Activated CD4-positive, alpha-beta T cell treated with anti-CD3 and anti-CD28 coated beads, Interleukin-2, Interleukin-4, amounts not matched to agents 100 ng/mL and 50 ng/mL, durations not matched to agents 16 hours and 8 hours (primary cell): ENCODE results near the gene LHCGR.

Source experiments
- DNase-seq: peaks from one replicate; pipeline ENCODE4 v3.0.0-alpha.2; 2020; ENCODE audit warnings: low spot score

Gene LHCGR

DNA sequence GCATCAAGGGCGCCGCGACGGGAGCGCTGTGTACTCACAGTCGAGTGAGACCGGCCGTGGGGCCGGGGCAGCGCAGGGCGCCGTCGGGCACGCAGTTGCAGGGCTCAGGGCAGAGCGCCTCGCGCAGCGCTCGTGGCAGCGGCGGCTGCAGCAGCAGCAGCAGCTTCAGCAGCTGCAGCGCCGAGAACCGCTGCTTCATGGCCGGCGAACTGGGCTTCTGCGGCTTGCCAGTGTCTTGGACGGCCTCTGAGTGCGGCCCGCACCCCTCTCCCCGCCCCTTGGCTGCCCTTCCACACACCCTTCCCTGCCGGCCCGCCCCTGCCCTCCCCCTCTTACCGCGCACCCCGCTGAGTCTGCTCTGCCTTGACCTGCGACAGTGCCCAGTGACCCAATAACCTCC is at the start of gene LHCGR:
Gene LHCGR (minus strand): TSS at position 252 of the 400 bp plus-strand sequence. CDS start 53 bp downstream, at position 199.
- no peak for DNase-seq

DNA sequence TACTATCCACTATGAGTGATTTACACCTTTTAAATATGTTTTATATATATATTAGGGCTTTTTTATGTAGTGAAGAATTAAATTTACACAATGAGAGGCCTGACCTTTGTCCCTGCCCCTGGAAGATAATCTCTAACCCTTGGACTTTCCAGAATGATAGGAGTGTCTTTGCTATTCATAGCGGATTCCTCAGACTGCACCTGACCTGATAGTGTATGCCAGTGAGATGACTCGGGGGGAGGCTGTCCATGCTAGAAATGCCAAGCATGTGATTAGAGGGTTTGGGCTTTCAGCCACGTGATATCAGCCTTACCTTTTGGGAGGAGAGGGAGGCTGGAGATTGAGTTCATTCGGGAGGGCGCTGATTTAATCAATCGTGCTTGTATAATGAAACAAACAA is 44.1 kb upstream of the LHCGR start:
- DNase-seq = no peak

DNA sequence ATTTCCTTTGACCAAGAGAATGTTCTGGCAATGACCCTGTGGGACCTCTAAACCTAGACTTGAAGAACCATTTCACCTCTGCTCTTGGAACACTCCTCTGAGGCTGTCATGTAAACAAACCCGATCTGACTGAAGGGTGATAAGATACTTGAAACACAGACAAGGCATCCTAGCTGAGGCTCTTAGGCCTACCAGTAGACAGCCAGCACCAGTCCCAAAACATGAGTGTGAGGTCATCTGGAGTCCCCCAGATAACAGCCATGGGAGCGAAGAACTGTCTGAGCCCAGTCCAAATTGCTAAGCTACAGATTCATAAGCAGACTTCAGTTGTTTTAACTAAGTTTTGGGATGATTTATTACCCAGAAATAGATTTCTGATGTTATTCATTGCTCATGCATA is 39.5 kb upstream of the LHCGR start:
- DNase-seq = no peak

DNA sequence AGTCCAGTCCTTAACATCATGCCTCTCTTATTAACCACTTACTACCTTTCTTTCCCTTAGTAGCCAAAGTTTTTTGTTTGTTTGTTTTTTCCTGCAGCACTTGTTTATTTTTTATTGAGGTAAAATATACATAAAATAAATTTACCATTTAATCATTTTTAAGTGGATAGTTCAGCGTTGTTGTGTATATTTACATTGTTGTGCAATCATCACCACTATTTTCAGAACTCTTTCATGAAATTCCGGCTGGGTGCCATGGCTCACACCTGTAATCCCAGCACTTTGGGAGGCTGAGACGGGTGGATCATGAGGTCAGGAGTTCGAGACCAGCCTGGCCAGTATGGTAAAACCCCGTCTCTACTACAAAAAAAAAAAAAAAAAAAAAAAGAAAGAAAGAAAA is 38.1 kb upstream of the LHCGR start:
- no peak for DNase-seq

DNA sequence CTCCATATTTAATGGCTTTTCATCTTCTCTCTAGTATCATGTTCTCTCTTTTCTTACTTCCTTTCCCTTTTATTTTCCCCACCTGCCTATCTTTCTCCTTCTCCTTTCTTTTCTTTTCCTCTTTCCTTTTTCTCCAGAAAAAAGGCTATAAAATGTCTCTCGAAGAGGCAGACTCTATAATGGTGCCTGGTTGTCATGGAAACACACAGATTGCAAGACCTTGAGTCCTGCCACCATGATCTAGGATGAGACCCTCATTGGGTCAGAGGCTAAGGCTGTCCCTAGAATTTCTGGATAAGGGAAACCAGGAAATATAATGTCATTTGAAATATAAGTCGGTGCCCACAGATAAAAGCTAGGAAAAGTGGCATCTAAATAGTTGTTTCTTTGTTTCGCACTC is 36.5 kb upstream of the LHCGR start:
- DNase-seq = no peak

DNA sequence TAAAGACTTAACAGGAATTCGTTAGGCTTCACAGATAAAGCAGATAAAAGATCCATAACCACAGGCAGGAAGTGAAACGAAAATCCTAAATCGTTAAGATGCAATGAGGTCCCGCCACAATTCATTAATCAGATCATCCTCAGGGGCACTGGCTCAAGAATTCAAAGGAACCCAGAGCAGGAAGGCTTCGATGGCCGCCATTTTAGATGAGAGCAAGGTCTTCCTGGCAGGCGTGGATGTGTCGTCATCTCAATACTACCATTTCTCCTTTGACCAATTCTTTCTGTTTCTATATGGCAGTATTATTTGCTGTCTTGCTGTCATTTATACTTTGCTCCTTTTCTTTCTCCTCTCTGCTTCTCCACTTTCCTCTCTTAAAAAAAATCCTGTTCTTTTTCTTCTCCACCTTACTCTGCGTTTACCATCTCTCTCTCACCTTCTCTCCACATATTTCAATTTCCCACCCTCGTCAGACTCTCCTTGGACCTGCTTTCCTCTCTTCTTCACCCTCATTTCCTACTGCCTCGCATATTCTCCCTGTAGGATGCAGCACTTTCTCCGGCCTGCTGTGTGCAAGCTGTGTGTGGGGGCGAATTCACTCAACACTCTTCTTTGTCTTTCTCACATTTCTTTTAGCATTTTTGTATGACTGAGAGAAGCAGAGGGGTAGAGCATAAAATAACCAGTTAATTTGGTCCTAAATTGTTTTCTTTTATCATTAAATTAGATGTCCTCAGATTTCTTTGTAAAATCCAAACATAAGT is 35.1 kb upstream of the LHCGR start:
- no peak for DNase-seq

DNA sequence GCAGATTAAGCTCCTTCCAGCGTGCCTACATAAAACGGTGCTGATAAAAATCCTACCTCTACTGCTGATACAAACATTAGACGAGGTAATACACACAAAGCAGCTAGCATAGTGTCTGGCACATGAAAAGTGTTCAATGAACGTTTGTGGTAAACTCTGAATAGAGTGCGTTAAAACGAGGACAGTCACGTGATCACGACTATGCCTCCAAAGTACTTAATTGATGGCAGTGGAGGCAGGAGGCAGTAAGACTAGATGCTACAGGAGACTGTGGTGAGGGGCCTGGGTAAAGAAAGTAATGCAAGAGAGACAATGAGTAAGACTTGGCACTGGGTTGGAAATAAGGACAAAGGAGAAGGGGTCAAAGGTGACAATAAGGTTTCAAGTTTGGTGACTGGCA is 32.1 kb upstream of the LHCGR start:
- DNase-seq = no peak

DNA sequence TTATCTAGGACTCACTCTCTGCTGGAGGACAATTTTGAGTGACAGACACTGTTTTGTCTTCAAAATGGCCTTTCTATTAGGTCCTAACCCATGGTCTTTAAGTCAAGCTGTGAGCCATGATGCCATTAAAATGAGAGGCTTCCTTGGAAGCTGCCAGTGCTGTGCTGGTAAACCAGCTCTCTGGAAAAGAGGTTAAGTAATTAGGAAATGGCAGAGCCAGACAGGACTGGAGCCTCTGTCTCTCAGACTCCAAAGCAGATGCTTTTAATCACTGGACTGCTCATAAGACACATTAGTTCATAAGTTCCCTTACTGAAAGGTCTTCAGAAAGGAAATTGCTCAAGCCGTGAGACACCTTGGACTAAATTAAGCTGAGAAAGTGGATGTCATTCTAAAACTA is 25.8 kb upstream of the LHCGR start:
- no peak for DNase-seq

DNA sequence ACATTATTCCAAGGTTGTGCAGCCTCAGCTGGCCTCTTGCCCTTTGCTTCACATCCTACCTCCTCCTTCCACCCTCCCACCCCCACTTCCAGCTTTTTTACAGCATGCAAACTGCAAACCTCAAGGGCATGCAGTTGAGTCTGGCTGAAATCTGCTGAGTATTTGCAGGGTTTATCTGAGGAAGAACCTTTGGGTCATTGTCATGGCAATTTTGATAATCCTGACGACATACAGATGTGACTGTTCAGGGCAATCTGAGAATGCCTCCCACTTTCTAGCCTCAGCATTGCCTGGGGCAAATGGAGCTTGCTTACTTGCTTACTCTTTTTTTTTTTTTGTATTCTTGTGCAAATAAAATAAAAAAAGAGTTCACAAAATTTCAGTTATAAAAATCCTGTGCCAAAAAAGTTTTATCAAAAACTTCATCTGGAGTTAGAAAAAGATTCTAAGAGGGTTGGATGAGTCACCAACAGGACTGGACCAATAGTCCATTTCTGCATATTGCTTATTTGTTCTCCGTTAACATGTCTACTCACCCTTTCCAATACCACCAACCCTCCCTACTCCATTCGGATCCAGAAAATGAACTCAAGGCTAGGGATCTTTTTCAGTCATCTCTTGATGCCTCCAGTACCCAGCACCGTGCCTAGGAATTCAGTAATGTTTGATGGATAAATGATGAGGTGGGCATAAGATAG is 23.6 kb upstream of the LHCGR start:
- no peak for DNase-seq

DNA sequence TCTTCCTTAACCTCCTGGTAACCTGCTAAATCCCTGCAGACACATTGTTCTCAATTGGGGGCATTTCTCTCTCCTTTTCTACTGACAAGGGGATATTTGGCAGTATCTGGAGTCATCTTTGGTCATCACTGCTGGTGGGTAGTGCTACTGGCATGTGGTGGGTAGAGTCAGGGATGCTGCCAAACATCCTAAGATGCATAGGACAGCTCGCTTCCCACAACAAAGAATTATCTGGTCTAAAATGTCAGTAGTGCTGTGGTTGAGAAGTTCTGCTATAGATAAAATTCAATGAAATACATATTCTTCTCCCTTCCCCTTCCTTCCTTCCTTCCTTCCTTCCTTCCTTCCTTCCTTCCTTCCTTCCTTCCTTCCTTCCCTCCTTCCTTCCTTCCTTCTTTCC is 18.7 kb upstream of the LHCGR start:
- DNase-seq = no peak

DNA sequence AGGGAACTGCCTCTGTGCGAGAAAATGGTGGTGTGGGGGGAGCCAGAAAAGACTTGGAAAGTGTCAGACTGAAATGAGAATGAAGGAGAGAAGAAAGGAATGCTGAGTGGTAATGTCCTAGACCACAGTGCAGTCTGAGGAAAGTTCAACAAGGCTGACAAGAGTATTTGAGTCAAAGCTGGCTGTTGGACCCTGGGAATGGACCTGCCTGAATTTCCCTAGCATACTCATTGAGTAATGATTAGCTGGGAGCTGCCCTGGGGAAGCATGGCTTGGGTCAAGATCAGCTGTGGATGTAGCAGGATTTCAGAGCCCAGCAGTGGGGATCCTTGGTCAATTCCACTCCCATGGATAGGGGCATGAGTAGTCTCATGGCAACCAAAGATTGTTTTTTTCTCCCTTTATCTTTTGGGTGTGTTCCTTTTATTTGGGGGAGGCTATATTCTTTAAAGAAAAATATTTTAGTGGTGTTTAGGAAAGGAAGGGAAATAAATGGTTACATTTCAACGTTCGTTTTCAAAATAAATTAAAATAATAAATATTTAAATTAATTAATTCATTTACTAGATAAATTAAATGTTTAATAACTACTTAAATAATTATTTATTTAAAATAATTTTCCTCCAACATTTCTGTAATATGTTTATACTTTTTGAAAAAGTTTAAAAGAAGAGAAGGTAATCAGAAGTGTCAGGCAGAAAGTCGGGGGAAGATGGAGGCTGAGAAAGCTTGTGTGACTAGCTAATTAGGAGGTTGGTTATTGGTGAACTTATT is 15.9 kb upstream of the LHCGR start:
- DNase-seq = no peak

DNA sequence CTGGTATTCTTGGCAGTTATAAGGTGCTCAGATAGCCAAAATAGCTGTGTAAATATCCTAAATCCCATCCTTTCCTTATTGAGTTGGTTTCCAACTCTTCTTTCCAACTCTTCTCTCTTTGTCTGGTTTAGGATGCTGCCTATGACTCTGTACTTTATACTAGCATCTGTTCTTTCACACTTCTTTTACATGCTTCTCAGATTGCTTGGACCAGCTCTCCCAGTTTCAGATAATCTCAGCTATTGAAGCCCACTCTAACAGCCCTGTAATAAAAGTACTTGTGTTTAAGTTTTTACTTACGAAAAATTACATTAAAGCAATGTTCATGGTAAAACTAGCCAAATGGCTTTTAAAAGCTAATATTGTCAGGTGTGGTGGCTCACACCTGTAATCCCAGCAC is 14.7 kb upstream of the LHCGR start:
- DNase-seq = no peak

DNA sequence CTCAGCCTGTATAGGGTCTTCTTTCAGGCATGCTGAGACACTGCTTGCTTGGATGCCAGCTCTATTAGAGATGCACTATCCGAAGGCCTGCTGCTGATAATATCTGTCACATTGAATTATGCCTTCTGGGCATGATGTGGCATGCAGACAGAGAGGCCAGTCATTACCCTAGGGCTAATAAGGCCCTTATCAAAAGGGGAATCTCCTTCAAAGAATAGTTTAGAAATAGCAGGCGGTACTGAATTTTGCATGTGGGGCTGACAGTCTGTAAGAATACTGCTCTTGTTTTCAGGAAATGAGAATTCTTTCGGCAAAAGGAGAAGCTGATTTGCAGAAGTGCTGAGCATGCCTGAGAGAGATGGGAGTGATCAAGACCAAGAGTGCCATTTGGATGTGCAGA is 13.1 kb upstream of the LHCGR start:
- DNase-seq = no peak

DNA sequence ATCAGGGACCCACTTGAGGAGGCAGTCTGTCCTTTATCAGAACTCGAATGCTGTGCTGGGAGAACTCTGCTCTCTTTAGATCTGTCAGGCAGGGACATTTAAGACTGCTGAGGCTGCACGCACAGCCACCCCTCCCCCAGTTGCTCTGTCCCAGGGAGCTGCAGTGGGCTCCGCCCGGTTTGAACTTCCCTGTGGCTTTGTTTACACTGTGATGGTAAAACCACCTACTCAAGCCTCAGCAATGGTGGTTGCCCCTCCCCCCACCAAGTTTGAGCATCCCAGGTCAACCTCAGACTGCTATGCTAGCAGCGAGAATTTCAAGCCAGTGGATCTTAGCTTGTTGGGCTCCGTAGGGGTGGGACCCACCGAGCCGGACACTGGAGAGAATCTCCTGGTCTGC is 11.8 kb upstream of the LHCGR start:
- no peak for DNase-seq

DNA sequence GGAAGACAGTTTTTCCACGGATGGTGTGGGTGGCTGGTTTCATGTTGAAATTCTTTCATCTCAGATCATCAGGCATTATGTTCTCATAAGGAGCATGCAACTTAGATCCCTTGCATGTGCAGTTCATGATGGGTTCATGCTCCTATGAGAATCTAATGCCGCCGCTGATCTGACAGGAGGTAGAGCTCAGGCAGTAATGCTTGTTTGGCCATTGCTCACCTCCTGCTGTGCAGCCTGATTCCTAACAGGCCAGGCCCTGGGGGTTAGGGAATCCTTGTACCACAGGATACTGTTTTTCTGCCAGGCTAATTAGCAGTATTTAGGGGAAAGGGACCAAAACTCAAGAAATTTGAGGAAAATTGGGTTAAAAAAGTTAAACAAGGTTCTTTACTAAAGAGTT is 5.3 kb upstream of the LHCGR start:
- DNase-seq = no peak

DNA sequence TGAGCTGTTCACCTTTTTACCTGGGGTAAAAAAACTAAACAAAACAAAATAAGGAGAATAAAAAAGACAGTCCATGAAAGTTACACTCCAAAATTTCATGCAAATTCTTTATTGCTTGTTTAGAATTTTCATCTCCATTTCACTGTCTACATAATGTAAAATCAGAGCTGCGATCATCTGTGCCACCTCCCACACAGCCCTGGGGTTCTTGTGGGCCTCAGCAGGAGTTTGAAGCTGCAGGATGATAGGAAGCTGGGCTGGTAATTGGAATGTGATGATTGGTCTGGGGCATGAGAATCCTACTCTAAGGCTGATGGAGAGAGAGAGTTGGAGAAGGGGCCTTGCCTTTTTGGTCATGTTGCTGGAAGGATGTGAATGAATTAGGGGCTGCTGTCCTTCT is 4.2 kb upstream of the LHCGR start:
- DNase-seq = no peak

DNA sequence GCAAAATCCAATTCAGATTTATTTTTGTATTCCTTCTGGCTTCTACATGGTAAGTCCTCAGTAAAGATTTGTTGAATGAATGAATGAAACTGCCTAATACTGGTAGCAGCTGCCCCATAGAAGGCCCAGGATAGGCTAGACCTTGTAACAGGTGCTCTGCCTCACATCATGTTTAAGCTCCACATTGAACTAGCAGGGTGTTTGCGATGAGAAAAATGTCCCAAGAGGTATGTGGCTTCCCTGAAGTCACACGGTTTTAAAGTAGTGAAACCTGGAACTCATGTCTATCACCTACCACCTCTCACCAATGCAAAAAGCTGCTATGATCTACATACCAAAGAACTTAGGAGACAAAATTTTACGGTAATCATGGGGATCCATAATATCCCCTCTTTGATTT is 765 bp upstream of the LHCGR start:
- DNase-seq = no peak

DNA sequence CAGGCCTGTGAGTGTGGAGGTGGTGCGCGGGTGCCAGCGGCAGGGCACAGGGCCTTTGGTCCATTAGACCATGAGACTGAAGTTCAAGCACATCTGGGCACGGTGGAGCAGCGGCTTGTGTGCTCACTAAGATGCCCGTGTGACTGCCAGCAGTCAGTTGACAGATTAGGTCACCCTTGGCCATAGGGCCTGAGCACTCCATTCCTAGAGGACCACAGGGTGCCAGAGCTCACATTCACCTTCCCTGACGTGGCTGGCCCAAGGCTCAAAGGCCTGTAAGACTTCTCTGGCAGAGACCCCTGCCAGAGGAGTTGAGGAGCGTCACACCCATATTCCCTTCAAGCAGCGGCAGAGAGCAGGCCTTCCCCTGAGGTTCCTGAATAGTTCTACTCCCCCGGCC is 650 bp downstream of the LHCGR start:
- no peak for DNase-seq

DNA sequence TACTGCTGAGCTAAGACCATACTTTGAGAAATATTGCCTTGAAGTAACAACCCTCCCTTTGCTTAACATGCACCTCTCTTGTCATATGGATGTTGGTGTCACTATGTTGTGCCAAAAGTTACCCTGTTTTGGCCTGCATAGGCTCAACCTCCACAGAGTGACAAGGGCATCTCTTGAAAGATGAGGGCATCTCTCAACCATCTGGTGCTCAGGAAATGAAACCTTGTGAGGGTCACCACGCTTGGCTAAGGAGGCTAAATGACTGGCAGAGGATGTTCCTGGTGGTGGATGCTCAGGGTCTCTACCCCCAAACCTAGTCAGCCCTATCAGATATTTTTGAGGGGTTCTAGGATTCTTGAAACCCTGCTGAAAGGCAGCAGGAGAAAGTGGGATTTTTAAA is 2.3 kb downstream of the LHCGR start:
- no peak for DNase-seq

DNA sequence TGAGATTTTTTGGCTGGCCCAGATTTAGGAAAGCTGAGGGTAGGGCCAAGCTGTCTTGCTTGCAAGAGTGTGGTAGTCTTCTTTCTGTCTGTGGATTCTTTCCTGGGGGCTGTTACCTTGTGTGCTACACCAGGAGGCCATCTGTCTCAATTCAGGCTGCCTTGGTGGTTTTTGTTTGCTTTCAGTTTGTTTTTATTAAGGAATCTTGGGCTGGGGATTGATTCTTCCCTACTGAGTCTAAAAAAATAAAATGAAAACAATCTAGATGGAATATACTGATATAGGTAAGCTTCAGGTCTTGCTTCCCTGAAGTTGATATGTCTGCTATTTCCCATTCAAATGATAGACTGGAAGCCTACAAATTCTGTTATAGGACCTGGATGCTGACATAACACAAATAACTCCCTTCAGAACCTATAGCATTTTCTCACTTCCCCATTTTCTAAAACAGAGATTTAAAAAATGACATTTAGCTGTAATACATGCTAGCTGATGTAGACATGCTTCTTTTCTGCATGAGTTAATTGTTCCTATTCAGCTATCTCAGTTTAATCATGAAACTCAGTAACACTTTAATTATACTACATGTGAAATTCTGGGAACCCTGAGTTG is 5.3 kb downstream of the LHCGR start:
- no peak for DNase-seq

DNA sequence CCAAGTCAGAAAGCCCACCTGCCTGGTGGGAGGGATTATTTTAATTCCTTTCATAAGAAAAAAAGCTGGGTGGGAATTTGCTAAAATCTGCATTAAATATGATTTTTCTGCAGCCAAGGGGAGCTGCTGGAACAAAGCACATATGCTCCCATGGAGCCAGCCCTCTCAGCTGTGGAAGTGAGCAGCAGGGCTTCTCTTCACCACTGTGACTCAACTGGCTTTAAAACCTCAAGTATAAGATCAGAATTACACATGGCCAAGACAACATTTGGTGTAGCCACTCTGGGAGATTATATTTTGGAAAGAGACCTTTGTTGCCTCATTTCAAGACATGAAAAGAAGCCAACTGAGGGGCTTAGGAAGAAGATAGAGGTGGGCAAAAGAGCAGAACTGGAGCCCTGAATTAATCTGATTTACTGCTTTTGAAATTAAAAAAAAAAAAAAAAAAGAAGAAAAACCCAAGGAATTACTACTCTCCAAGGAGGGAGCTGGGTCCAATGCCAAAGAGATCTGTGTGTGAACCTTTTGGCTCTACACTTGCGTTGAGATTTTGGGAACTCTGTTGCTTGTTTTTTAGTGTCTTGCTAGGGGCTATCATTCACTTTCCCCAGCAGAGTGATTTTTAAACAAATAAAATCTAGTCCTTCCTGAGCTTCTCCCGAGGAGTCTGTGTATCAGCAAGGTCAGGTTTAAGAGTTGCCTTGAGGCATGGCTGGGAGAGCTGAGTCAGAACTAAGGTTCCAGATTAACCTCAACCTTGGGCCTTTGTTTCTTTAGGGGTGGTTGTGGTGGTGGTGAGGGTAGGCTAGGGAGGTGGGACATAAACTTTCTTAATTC is 6.0 kb downstream of the LHCGR start:
- DNase-seq = no peak

DNA sequence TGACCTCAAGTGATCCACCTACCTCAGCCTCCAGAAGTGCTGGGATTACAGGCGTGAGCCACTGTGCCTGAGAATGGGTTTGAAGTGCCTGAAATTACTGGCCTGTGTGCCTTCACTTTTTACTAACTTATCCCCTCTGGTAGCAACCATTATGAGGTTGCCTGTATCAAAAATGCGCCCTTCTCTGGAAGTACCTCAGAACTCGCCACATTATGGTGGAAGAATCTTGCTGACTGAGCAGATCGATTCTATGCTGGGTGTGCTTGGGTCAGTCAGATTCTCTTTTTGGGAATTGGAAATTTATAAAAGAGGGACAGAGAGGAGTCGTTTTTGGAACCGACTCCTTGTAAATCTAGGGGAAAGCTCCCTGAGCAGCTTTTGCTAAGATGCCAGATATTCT is 8.2 kb downstream of the LHCGR start:
- no peak for DNase-seq
